ENCODE measurements around the gene OR2J1.
A peak's percentile ranks its signal among the peaks of the same experiment; 100 is the strongest.
"Not testable (repeated sequence)": the region's sequence is repeated elsewhere in the genome, so short reads cannot be mapped to it uniquely, and the experiment has no call there.

OR2J1 gene

DNA sequence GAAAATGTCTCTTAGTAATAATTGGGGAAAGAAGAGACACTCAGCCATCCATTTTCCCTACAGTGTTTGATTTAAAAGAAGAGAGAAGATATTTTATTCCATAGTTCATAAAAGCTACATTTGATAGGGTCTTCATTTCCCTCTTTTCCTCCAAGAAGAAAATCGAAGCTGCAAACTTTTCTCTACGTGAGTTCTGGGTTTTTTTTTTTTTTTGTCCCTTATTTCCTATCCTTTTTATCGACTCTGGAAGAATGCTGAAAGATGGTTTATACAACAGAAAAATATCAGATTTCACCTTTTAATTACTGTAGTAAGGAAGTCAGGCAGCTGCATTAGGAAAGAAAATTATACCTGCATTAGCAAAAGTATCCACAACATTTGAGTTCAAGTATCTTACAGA lies at the start of gene OR2J1:
Gene OR2J1 (plus strand): TSS at position 301 of the 400 bp plus-strand sequence. CDS start 1,453 bp downstream, outside the sequence.
- no peak for DNase-seq

DNA sequence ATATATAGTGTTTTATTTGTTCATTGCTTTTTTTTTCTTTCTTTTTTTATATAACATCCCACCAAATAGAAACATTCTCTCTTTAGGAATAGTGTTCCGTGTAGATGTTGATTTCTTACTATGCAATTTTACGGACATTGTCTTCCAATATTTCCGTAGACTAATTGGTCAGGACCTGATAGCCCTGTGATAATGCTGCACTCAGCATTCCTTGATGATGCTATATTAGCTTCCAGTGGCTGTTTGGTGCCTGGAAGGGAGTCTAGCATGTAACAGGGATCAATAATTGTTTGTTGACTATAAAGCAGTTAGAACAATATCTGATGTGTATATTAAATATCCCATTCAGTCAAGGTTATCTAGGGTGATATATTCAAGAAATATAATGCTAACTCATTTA lies 47.6 kb upstream of the OR2J1 start:
- no peak for DNase-seq

DNA sequence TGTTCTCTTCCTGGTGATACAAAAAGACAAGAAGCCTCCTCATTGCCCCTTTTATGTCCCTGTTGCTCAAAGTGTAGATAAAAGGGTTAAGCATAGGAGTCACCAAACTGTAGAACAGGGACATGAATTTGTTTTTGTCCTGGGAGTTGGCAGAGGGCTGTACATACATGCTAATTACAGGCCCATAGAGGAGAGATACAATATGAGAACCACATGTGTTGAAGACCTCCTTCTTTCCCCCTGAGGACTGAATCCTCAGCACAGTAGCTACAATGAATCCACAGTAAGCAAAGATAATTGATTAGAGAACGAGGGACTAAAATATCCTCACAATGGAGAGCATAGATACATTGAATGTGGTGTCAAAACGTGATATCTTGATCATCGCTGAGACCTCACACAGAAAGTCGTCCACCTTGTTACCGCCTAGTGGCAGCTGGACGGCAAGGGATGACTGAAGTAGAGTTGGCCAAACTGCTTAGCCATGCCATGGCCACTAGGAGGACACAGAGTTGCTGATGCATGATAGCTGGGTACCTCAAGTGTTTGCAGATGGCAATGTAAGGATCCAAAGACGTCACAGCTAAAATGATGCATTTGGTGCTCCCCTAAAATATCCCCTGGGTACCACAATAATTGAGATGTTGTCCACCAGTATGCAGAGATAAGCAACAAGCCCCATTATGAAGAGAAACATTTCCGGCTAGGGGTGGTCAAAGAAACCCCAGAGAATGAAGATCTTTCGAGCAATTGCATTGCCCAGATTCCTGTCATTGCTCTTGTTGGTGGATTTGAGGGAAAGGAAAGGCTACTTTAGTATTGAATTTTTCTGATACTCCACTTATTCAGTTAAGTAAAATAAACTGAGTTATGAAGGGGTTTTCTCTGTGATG lies 27.2 kb upstream of the OR2J1 start:
- peak; percentile 8 for DNase-seq

DNA sequence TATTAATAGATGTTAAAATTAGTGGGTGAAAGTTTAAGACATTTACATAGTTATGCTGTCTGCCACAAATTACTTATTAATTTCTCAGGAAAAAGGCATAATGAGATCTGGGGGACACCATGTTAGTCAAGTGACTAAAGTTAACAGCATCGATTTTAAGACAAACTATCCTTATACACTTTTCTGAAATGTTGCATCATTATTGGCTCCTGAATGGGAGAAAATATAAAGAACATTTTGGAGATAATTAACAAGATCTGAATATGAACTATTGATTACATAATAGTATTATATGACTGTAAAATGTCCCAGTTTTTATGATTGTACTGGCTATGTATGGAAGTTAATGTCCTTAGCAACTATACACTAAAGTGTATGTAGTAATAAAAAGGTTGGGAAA lies 20.1 kb upstream of the OR2J1 start:
- no peak for DNase-seq

- no peak for DNase-seq
Measured at GRCh38 chr6:29081312-29081711, 18.0 kb upstream of the OR2J1 start.

DNA sequence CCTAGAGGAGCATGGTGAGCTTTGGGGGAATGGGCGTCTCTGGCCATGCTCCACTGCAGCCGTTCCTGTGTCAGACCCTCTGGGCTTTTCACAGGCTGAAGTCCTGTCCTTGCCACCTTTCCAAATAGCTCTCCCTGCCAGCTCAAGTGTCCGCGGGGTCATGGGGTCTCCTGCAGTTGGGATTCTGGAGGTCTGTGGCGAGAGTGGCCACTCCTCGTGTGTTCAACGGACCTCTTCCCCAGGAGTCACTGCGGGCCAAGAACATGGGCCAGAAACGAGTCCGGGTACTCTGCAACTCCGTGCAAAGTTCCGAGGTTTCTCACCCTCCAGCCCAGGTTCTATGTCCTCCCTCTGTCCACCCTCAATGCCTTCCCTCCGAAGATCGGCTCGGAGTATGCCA lies 16.8 kb upstream of the OR2J1 start:
- no peak for DNase-seq

GRCh38 chr6:29087213-29087612 lies 12.1 kb upstream of the OR2J1 start, which contains the start of gene OR2B3:
TSS of gene OR2B3 (minus strand) at chr6:29087313. CDS start at chr6:29087248, 65 bp downstream.
- no peak for DNase-seq

DNA sequence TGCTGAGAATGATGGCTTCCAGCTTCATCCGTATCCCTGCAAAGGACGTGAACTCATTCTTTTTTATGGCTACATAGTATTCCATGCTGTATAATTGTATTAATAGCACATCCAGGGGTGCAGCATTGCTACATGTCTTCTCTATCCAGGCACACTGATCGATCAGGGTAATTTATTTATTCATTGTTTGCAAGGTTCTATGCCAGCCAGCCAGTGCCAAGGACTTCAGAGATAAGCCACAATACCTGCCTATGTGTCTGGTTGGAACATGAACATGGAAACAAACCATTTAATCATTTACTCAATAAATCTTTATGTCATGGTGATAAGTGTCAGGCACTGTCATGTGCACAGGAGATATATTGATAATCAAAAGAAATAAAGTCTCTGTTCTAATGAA lies 6.3 kb upstream of the OR2J1 start:
- DNase-seq, result no peak

GRCh38 chr6:29097803-29098202 lies 1.5 kb upstream of the OR2J1 start:
- no peak for DNase-seq

DNA sequence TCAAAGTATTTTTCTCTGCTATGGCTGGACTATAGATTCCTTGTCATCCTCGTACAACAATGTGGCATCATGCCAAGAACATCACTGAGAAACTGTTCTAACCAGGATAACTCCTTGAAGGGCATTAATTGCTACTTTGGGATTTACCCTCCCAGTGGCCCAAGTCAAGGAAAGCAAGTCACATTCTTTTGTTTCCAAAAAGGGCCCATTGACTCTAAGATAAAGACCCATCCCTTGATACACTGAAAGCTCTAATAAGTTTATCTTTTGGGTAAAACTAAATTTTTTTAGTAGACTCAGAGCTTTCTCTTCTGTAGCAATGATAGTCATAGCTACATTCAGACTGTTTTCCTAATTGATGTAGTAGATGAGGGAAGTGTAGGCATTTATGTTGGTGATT lies 8.5 kb downstream of the OR2J1 start, which contains the start of gene OR2J3:
Gene OR2J3 (plus strand): TSS at position 301 of the 400 bp plus-strand sequence. CDS start 3,833 bp downstream, outside the sequence.
- DNase-seq, result no peak

DNA sequence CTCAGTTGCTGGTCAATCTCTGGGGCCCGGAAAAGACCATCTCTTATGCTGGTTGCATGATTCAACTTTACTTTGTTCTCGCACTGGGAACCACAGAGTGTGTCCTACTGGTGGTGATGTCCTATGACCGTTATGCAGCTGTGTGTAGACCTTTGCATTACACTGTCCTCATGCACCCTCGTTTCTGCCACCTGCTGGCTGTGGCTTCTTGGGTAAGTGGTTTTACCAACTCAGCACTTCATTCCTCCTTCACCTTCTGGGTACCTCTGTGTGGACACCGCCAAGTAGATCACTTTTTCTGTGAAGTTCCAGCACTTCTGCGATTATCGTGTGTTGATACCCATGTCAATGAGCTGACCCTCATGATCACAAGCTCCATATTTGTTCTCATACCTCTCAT lies 12.8 kb downstream of the OR2J1 start:
- DNase-seq, result no peak

DNA sequence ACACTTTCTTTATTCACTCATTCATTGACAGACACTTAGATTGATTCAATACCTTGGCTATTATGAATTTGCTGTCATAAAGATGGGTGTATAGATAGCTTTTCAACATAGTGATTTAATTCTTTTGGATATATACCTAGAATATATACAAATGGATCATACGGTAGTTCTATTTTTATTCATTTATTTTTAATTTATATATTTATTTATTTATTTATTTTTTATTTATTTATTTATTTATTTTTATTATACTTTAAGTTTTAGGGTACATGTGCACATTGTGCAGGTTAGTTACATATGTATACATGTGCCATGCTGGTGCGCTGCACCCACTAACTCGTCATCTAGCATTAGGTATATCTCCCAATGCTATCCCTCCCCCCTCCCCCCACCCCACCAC lies 15.7 kb downstream of the OR2J1 start:
- DNase-seq, result not testable (repeated sequence)

- DNase-seq, result no peak
Measured at GRCh38 chr6:29129326-29130012, 30.2 kb downstream of the OR2J1 start.

GRCh38 chr6:29130644-29131043 lies 31.4 kb downstream of the OR2J1 start:
- no peak for DNase-seq

DNA sequence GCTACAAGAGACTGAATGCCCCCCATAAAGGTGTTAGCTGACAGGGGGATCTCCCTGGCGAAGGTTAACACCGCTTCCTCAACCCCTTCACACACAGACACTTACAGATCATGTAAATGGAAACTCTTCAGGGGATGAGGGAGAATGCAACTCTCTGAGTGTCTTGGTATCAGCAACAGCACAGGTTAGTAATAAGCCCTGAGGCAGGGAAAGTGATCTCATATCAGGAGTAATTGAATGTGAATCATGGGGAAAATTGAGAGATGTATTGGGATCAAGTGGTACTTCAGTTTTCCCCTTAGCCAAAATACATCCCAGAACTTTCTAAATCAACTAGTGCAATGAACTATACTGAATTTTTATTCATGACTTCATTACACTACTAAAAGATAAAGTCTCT lies 32.4 kb downstream of the OR2J1 start:
- no peak for DNase-seq

- DNase-seq, result no peak
Measured at GRCh38 chr6:29137724-29138123, 38.4 kb downstream of the OR2J1 start.

DNA sequence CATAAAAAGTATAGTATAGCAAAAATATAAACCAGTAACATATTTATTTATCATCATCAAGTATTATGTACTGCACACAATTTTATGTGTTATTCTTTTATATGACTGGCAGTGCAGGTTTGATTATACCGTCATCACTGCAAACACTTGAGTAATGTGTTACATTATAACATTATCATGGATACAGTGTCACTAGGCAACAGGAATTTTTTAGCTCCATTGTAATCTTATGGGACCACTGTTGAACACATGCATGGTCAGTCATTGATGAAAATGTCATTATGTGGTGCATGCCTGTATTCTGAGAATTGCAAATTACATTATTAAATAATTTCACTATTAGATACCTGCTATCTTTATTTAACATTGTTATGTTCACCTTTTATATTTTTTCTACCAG lies 42.3 kb downstream of the OR2J1 start:
- no peak for DNase-seq

GRCh38 chr6:29142309-29142708 lies 43.0 kb downstream of the OR2J1 start:
- DNase-seq, result no peak

GRCh38 chr6:29146179-29146578 lies 46.9 kb downstream of the OR2J1 start:
- no peak for DNase-seq

GRCh38 chr6:29147074-29147473 lies 47.8 kb downstream of the OR2J1 start:
- DNase-seq, result no peak

GRCh38 chr6:29149444-29149843 lies 50.2 kb downstream of the OR2J1 start:
- DNase-seq, result not testable (repeated sequence)

Data from activated CD4-positive, alpha-beta T cell treated with anti-CD3 and anti-CD28 coated beads, Interleukin-2, amount 50 U/mL, for 16 hours (primary cell).